Measurements from ENCODE around the gene ANKRD27.
A peak's percentile ranks its signal among the peaks of the same experiment; 100 is the strongest.

ANKRD27 gene

GRCh38 chr19:32692727-32693061, 17.7 kb upstream of the ANKRD27 start:
- peak overlapping the region; percentile 65 for H3K4me3 ChIP-seq (ENCODE audit: low read depth, low read length)
- DNase-seq (ENCODE audit: low read depth) = no peak
- TF ChIP-seq CTCF (IDR thresholded peaks at IDR 0.05; ENCODE audit: control insufficient read depth, extremely low read depth, insufficient read depth) = no peak

- H3K4me3 ChIP-seq (ENCODE audit: low read depth, low read length) = peak overlapping the region; percentile 65
- DNase-seq (ENCODE audit: low read depth) = no peak
- TF ChIP-seq CTCF (IDR thresholded peaks at IDR 0.05; ENCODE audit: control insufficient read depth, extremely low read depth, insufficient read depth) = no peak
Measured at GRCh38 chr19:32691952-32692726, 17.2 kb upstream of the ANKRD27 start.

- TF ChIP-seq CTCF (IDR thresholded peaks at IDR 0.05; ENCODE audit: control insufficient read depth, extremely low read depth, insufficient read depth) = no peak
- peak; percentile 71 for DNase-seq (ENCODE audit: low read depth)
- H3K4me3 ChIP-seq (ENCODE audit: low read depth, low read length) = peak within 1 kb of the TSS; percentile 65
Measured at GRCh38 chr19:32691291-32691951, 16.4 kb upstream of the ANKRD27 start, which contains the start of gene NUDT19. NUDT19 (plus strand) TSS chr19:32691821; CDS start chr19:32691961, 140 bp downstream.

- DNase-seq (ENCODE audit: low read depth) = no peak
- no peak overlapping the region for H3K4me3 ChIP-seq (ENCODE audit: low read depth, low read length)
- TF ChIP-seq CTCF (IDR thresholded peaks at IDR 0.05; ENCODE audit: control insufficient read depth, extremely low read depth, insufficient read depth) = no peak
Measured at GRCh38 chr19:32688311-32688710, 13.3 kb upstream of the ANKRD27 start.

GRCh38 chr19:32687681-32688080, 12.7 kb upstream of the ANKRD27 start:
- H3K4me3 ChIP-seq (ENCODE audit: low read depth, low read length) = no peak overlapping the region
- no peak for DNase-seq (ENCODE audit: low read depth)
- TF ChIP-seq CTCF (IDR thresholded peaks at IDR 0.05; ENCODE audit: control insufficient read depth, extremely low read depth, insufficient read depth) = no peak

GRCh38 chr19:32686847-32687475, 12.0 kb upstream of the ANKRD27 start:
- no peak overlapping the region for H3K4me3 ChIP-seq (ENCODE audit: low read depth, low read length)
- no peak for DNase-seq (ENCODE audit: low read depth)
- no peak for TF ChIP-seq CTCF (IDR thresholded peaks at IDR 0.05; ENCODE audit: control insufficient read depth, extremely low read depth, insufficient read depth)

Measured in LNCaP clone FGC (cell line).